SK-N-SH (cell line): ENCODE measurements around the gene KCNK5. TPM values are rescaled to one million over a fixed set of nuclear protein-coding genes. Genes with fewer than 3 reads are reported as not detected.

ENCODE experiments used
- CTCF ChIA-PET: fragments of 300-600, 350-600 bp; formaldehyde crosslinking; extraction: SDS; loops from one replicate; lab custom pipeline; 2021; lab: Yijun Ruan, JAX
- POLR2A ChIA-PET: fragments of 350-600 bp; sonication (Branson Sonifier 250); formaldehyde crosslinking; extraction: SDS; loops from one replicate; lab custom pipeline; 2020; ENCODE audit warnings: antibody characterized with exemption, inconsistent platforms; lab: Yijun Ruan, JAX
- DNase-seq: peaks from one replicate; pipeline ENCODE4 v3.0.0; 2012
- H2AFZ ChIP-seq: fragments of 200-600 bp; sonication (generic); 2 replicates; pipeline ENCODE4 v1.8.1; 2016; ENCODE audit warnings: antibody characterized with exemption, mild to moderate bottlenecking, low read depth
- H3F3A ChIP-seq: fragments of 200-600 bp; sonication (generic); replicated peaks from 2 replicates; pipeline ENCODE3; 2016; ENCODE audit warnings: antibody characterized with exemption, mild to moderate bottlenecking; ENCODE audit not compliant: insufficient read depth
- H3K27ac ChIP-seq, 2 experiments: fragments of 200-500 bp in 1 of 2; fragments of 200-600 bp in 1 of 2; sonication (Bioruptor generic) in 1 of 2; sonication (generic), shearing (Covaris generic) in 1 of 2; 2 replicates each; pipeline versions ENCODE4 v1.5.1 to v1.6.1; 2014 to 2016; ENCODE audit warnings: low read depth in 2 of 2, inconsistent platforms in 1 of 2, low read length in 1 of 2, mild to moderate bottlenecking in 1 of 2, mixed read lengths in 1 of 2
- H3K27me3 ChIP-seq: fragments of 200-600 bp; sonication (generic), shearing (Covaris generic); 2 replicates; pipeline ENCODE4 v1.6.1; 2016; ENCODE audit warnings: mixed run types; ENCODE audit not compliant: insufficient read depth
- H3K36me3 ChIP-seq, 2 experiments: fragments of 200-500 bp in 1 of 2; fragments of 200-600 bp in 1 of 2; sonication (Bioruptor generic) in 1 of 2; sonication (generic) in 1 of 2; replicated peaks in 1 of 2; 2 replicates each; pipeline versions ENCODE3 to v1.5.1; 2014 to 2016; ENCODE audit warnings: low read length in 1 of 2, mild to moderate bottlenecking in 1 of 2; ENCODE audit not compliant: insufficient read depth in 2 of 2, control insufficient read depth in 1 of 2
- H3K4me1 ChIP-seq, 2 experiments: fragments of 200-500 bp in 1 of 2; fragments of 200-600 bp in 1 of 2; sonication (Bioruptor generic) in 1 of 2; sonication (generic), shearing (Covaris generic) in 1 of 2; 2 replicates each; pipeline versions ENCODE4 v1.5.1 to v1.6.1; 2014 to 2016; ENCODE audit warnings: low read depth in 1 of 2, low read length in 1 of 2, mixed run types in 1 of 2; ENCODE audit not compliant: insufficient read depth in 2 of 2, control insufficient read depth in 1 of 2
- H3K4me2 ChIP-seq: fragments of 200-600 bp; sonication (generic), shearing (Covaris generic); 2 replicates; pipeline ENCODE4 v1.6.1; 2017; ENCODE audit warnings: mixed run types
- H3K4me3 ChIP-seq, 2 experiments: fragments of 200-500 bp in 1 of 2; fragments of 200-600 bp in 1 of 2; sonication (Bioruptor generic) in 1 of 2; sonication (generic), shearing (Covaris generic) in 1 of 2; 2 replicates each; pipeline versions ENCODE4 v1.5.1 to v1.8.1; 2014 to 2016; ENCODE audit warnings: low read depth in 2 of 2, inconsistent platforms in 1 of 2, low read length in 1 of 2, mild to moderate bottlenecking in 1 of 2, mixed read lengths in 1 of 2, moderate library complexity in 1 of 2
- H3K79me2 ChIP-seq: fragments of 200-600 bp; sonication (generic); 2 replicates; pipeline ENCODE4 v1.8.1; 2017; ENCODE audit warnings: mild to moderate bottlenecking; ENCODE audit not compliant: insufficient read depth
- H3K9ac ChIP-seq: fragments of 200-600 bp; sonication (generic); 2 replicates; pipeline ENCODE4 v1.6.1; 2017; ENCODE audit warnings: mixed run types
- H3K9me2 ChIP-seq: fragments of 200-600 bp; sonication (generic); 2 replicates; pipeline ENCODE4 v1.6.1; 2017; ENCODE audit warnings: mixed run types
- H3K9me3 ChIP-seq: fragments of 200-600 bp; sonication (generic); 2 replicates; pipeline ENCODE4 v1.6.1; 2017; ENCODE audit warnings: mixed run types, mild to moderate bottlenecking, moderate library complexity
- H4K20me1 ChIP-seq: fragments of 200-600 bp; sonication (generic); 2 replicates; pipeline ENCODE4 v1.6.1; 2017; ENCODE audit warnings: mild to moderate bottlenecking, mixed run types; ENCODE audit not compliant: insufficient read depth
- EZH2phosphoT487 ChIP-seq: fragments of 200-600 bp; sonication (generic); IDR thresholded peaks from 2 replicates; pipeline ENCODE4 v1.6.1; 2017; ENCODE audit warnings: low read depth, mixed run types, mild to moderate bottlenecking, antibody characterized with exemption, moderate library complexity, borderline replicate concordance
- FOSL2 ChIP-seq: IDR thresholded peaks from 2 replicates; pipeline ENCODE4 v1.4.0; 2012; ENCODE audit warnings: low read depth, mild to moderate bottlenecking, moderate library complexity, borderline replicate concordance
- GABPA ChIP-seq: IDR thresholded peaks from 2 replicates; pipeline ENCODE4 v1.4.0; 2012; ENCODE audit warnings: low read depth, mild to moderate bottlenecking
- GATA2 ChIP-seq: sonication (generic); formaldehyde crosslinking; IDR thresholded peaks from 2 replicates; pipeline ENCODE4 v1.5.0; 2020; ENCODE audit warnings: mild to moderate bottlenecking, missing genetic modification reagents
- IRF3 ChIP-seq: fragments of 150-350 bp; IDR thresholded peaks from 2 replicates; pipeline ENCODE4 v1.6.1; 2016; ENCODE audit warnings: mild to moderate bottlenecking, low read depth, low read length
- MAX ChIP-seq: IDR thresholded peaks from 2 replicates; pipeline ENCODE4 v1.4.0; 2012; ENCODE audit warnings: low read depth
- NRF1 ChIP-seq: IDR thresholded peaks from 2 replicates; pipeline ENCODE4 v1.6.1; 2012; ENCODE audit warnings: low read depth, mild to moderate bottlenecking, low read length
- RAD21 ChIP-seq: IDR thresholded peaks from 2 replicates; pipeline ENCODE4 v1.6.1; 2012; ENCODE audit warnings: mild to moderate bottlenecking, low read length
- RCOR1 ChIP-seq: fragments of 150-350 bp; IDR thresholded peaks from 2 replicates; pipeline ENCODE4 v1.6.1; 2017; ENCODE audit warnings: antibody characterized with exemption, low read length
- REST ChIP-seq: IDR thresholded peaks from 2 replicates; pipeline ENCODE4 v1.6.1; 2012; ENCODE audit warnings: mild to moderate bottlenecking, low read depth, low read length, moderate library complexity
- SMC3 ChIP-seq: IDR thresholded peaks from 2 replicates; pipeline ENCODE4 v1.6.1; 2012; ENCODE audit warnings: low read depth, low read length, improper control_type of control experiment
- TAF1 ChIP-seq: IDR thresholded peaks from 2 replicates; pipeline ENCODE4 v1.6.1; 2012; ENCODE audit warnings: low read depth, mild to moderate bottlenecking, low read length, moderate library complexity, borderline replicate concordance
- TEAD4 ChIP-seq: IDR thresholded peaks from 2 replicates; pipeline ENCODE4 v1.4.0; 2012; ENCODE audit warnings: mild to moderate bottlenecking, borderline replicate concordance; ENCODE audit not compliant: insufficient read depth
- USF1 ChIP-seq: IDR thresholded peaks from 2 replicates; pipeline ENCODE4 v1.4.0; 2012; ENCODE audit warnings: low read depth, borderline replicate concordance
- YY1 ChIP-seq: IDR thresholded peaks from 2 replicates; pipeline ENCODE4 v1.4.0; 2012; ENCODE audit warnings: low read depth, mild to moderate bottlenecking
- WGBS: methylation state at CpG from one replicate; pipeline ENCODE4 v1.1.6; 2017; ENCODE audit warnings: low lambda C conversion rate; 5-methylcytosine and 5-hydroxymethylcytosine counted together
- polyA plus RNA-seq, 3 experiments: library from polyadenylated mRNA; depleted of rRNA; stranded (reverse); fragments of >200 nt; gene quantifications; 2 replicates each; pipeline ENCODE4 v1.2.3, GENCODE V29; 2012

KCNK5 gene
- polyA plus RNA-seq, 1 of the 3 experiments (the other 2 are of a cell fraction), result not detected

GRCh38 chr6:39213195-39213920, 15.9 kb downstream of the KCNK5 start:
- H3K36me3 ChIP-seq, result no peaks in the 10 kb centered on the region
- no peak for DNase-seq
- WGBS, result 44% methylated on average over 7 of the region's 8 CpGs
- H3K4me1 ChIP-seq, result no peaks in the 10 kb centered on the region
- H3K27ac ChIP-seq, result no peak overlapping the region
- H3K9me3 ChIP-seq, result no peaks in the 10 kb centered on the region
- H3K4me2 ChIP-seq, result no peak overlapping the region
- ChIA-PET POLR2A (no interaction called here), CTCF (no interaction called here)
- no peak overlapping the region for H3K4me3 ChIP-seq
- H3F3A ChIP-seq, result no peaks in the 10 kb centered on the region
- no peaks in the 10 kb centered on the region for H3K27me3 ChIP-seq
- H3K9me2 ChIP-seq, result no peaks in the 10 kb centered on the region
- H2AFZ ChIP-seq, result no peak overlapping the region
- H3K9ac ChIP-seq, result no peak overlapping the region
- no peaks in the 10 kb centered on the region for H4K20me1 ChIP-seq
- H3K79me2 ChIP-seq, result no peaks in the 10 kb centered on the region
- TF ChIP-seq USF1 (no peak), TAF1 (no peak), NRF1 (no peak)

- Histone ChIP-seq H3K27me3 (no peaks in the 10 kb centered on the region), H3K36me3 (no peaks in the 10 kb centered on the region), H3K4me2 (no peak overlapping the region), H3K4me1 (no peaks in the 10 kb centered on the region), H3K79me2 (no peaks in the 10 kb centered on the region), H3K9me3 (no peaks in the 10 kb centered on the region), H3K9me2 (no peaks in the 10 kb centered on the region), H3K9ac (no peak overlapping the region), H3K4me3 (no peak overlapping the region), H3K27ac (no peak overlapping the region), H2AFZ (no peak overlapping the region), H4K20me1 (no peaks in the 10 kb centered on the region), H3F3A (no peaks in the 10 kb centered on the region)
- POLR2A ChIA-PET, result no interaction called here
- CTCF ChIA-PET, result interaction anchor here (1.0 kb wide), 1 partner anchor 45 kb away, joined by 4 read pairs; no protein-coding TSS in a partner anchor
- TF ChIP-seq YY1 (no peak), GATA2 (no peak), SMC3 (no peak), EZH2phosphoT487 (no peak), GABPA (no peak), RAD21 (no peak), IRF3 (no peak), RCOR1 (no peak), REST (no peak), TEAD4 (no peak), MAX (no peak), FOSL2 (no peak), TAF1 (no peak)
- 70% methylated on average over 10 of the region's 10 CpGs for WGBS
- DNase-seq, result no peak
Measured at GRCh38 chr6:39211183-39211582, 18.1 kb downstream of the KCNK5 start.
